ENCODE measurements around the gene POU6F2.

- TF ChIP-seq EZH2phosphoT487 (IDR thresholded peaks at IDR 0.05; ENCODE audit: low read length) (no peak), CTCF (IDR thresholded peaks at IDR 0.05; ENCODE audit: low read length) (no peak), EZH2 (optimal IDR thresholded peaks at IDR 0.05; ENCODE audit: low read depth, low read length) (no peak)
Measured at GRCh38 chr7:39137480-39137879, 159.8 kb downstream of the POU6F2 start.
